ENCODE data around the gene MYO18B.

The MYO18B gene

DNA sequence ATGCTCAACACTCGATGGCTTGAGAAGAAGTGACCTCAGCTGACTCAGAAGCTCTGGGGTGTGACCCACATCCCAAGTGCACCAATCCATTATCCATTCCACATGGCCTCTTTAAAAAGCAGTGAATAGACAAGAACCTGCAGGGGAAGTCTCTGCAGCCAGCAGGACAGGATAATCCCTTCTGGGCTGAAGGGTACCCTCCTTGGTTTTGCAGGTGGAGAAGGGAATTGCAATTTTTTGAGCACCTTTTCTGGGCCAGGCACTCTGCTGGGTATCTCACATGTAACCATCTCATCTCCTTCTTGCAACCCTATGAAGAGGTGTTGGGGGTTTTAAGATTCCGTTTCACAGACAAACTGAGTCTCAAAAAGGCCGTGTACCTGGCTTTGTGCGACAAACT lies 76.6 kb downstream of the MYO18B start:
- DNase-seq (ENCODE audit: low read depth), result no peak
- no peak overlapping the region for H3K4me3 ChIP-seq (ENCODE audit: control insufficient read depth, low read depth, low read length)
- TF ChIP-seq, protein P1, sequence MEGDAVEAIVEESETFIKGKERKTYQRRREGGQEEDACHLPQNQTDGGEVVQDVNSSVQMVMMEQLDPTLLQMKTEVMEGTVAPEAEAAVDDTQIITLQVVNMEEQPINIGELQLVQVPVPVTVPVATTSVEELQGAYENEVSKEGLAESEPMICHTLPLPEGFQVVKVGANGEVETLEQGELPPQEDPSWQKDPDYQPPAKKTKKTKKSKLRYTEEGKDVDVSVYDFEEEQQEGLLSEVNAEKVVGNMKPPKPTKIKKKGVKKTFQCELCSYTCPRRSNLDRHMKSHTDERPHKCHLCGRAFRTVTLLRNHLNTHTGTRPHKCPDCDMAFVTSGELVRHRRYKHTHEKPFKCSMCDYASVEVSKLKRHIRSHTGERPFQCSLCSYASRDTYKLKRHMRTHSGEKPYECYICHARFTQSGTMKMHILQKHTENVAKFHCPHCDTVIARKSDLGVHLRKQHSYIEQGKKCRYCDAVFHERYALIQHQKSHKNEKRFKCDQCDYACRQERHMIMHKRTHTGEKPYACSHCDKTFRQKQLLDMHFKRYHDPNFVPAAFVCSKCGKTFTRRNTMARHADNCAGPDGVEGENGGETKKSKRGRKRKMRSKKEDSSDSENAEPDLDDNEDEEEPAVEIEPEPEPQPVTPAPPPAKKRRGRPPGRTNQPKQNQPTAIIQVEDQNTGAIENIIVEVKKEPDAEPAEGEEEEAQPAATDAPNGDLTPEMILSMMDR (IDR thresholded peaks at IDR 0.05; ENCODE audit: control insufficient read depth, insufficient read depth, low read depth, low read length, missing control alignments), result no peak

- TF ChIP-seq, protein P1 (IDR thresholded peaks at IDR 0.05; ENCODE audit: control insufficient read depth, insufficient read depth, low read depth, low read length, missing control alignments), result no peak
- H3K4me3 ChIP-seq (ENCODE audit: control insufficient read depth, low read depth, low read length), result no peak overlapping the region
- DNase-seq (ENCODE audit: low read depth), result no peak
Observed at GRCh38 chr22:25822344-25822743, 80.4 kb downstream of the MYO18B start.

GRCh38 chr22:25823276-25823675 lies 81.3 kb downstream of the MYO18B start:
- TF ChIP-seq, protein P1 (IDR thresholded peaks at IDR 0.05; ENCODE audit: control insufficient read depth, insufficient read depth, low read depth, low read length, missing control alignments), result no peak
- DNase-seq (ENCODE audit: low read depth), result no peak
- H3K4me3 ChIP-seq (ENCODE audit: control insufficient read depth, low read depth, low read length), result no peak overlapping the region

- no peak overlapping the region for H3K4me3 ChIP-seq (ENCODE audit: control insufficient read depth, low read depth, low read length)
- DNase-seq (ENCODE audit: low read depth), result no peak
- TF ChIP-seq, protein P1 (IDR thresholded peaks at IDR 0.05; ENCODE audit: control insufficient read depth, insufficient read depth, low read depth, low read length, missing control alignments), result no peak
Observed at GRCh38 chr22:25824828-25825423, 82.9 kb downstream of the MYO18B start.

GRCh38 chr22:25827415-25827814 lies 85.4 kb downstream of the MYO18B start:
- H3K4me3 ChIP-seq (ENCODE audit: control insufficient read depth, low read depth, low read length), result no peak overlapping the region
- TF ChIP-seq, protein P1 (IDR thresholded peaks at IDR 0.05; ENCODE audit: control insufficient read depth, insufficient read depth, low read depth, low read length, missing control alignments), result no peak
- no peak for DNase-seq (ENCODE audit: low read depth)

- TF ChIP-seq, protein P1 (IDR thresholded peaks at IDR 0.05; ENCODE audit: control insufficient read depth, insufficient read depth, low read depth, low read length, missing control alignments), result no peak
- no peak overlapping the region for H3K4me3 ChIP-seq (ENCODE audit: control insufficient read depth, low read depth, low read length)
- DNase-seq (ENCODE audit: low read depth), result no peak
Observed at GRCh38 chr22:25828422-25828821, 86.4 kb downstream of the MYO18B start.

All from AG09309 (cell line).